Choroid plexus epithelial cell (primary cell): ENCODE data around the gene DUSP15.

Source experiments
- DNase-seq: peaks from one replicate; pipeline ENCODE4 v3.0.0-alpha.2; 2010; ENCODE audit warnings: low read depth
- H3K4me3 ChIP-seq: 2 replicates; pipeline ENCODE4 v1.5.1; 2011; ENCODE audit warnings: low read depth, mild to moderate bottlenecking, control low read depth, low read length, moderate library complexity
- CTCF ChIP-seq: conservative IDR thresholded peaks from 2 replicates; pipeline ENCODE4 v1.5.1; 2011; ENCODE audit warnings: low read depth, mild to moderate bottlenecking, control low read depth, inconsistent platforms, low read length, moderate library complexity

The DUSP15 gene

GRCh38 chr20:31856516-31856915, 13.8 kb downstream of the DUSP15 start:
- no peak for TF ChIP-seq CTCF
- no peak for DNase-seq
- no peak overlapping the region for H3K4me3 ChIP-seq

DNA sequence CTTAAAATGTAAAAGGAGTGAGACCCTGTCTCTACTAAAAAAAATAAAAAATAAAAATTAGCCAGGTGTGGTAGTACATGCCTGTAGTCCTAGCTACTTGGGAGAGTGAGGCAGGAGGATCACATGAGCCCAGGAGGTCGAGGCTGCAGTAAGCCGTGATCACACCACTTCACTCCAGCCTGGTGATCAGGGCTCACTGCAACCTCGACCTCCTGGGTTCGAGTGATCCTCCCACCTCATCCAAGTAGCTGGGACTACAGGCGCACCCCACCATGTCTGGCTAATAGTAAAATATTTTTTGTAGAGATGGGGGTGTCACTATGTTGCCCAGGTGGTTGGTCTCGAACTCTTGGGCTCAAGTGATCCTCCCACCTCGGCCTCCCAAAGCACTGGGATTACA, 16.8 kb downstream of the DUSP15 start:
- H3K4me3 ChIP-seq = no peak overlapping the region
- TF ChIP-seq CTCF = no peak
- no peak for DNase-seq

- no peak for DNase-seq
- no peak for TF ChIP-seq CTCF
- no peak overlapping the region for H3K4me3 ChIP-seq
Measured at GRCh38 chr20:31851240-31851955, 18.9 kb downstream of the DUSP15 start.

DNA sequence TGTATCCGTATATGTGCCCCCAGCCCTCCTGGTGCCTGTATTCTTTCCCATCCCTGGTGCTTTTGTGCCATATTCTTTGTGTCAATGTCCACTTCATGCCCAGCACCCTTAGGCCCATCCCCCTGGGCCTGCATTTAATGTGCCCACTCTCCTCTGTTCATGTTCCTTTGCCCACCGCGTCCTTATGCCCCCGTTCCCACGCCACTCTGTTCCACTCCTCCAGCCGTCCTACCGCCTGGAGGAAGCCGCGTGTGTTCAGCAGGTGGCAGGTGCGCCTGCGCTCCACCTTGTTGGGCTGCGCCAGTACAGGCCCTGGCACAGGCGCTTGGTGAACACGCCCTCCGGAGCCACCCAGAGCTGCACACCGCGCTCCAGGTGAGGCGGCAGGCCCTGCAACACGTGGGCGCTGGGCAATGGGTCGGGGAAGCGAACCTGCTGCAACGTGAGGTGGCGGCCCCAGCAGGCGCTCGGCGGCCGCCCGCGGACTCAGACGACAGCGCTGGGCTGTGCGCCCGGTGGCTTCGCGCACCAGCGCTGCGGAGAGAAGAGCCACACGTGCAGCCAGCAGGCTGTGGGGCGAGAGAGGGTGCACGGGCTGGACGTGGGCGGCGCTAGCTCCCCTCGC, 20.9 kb downstream of the DUSP15 start:
- TF ChIP-seq CTCF = no peak
- no peak overlapping the region for H3K4me3 ChIP-seq
- no peak for DNase-seq

DNA sequence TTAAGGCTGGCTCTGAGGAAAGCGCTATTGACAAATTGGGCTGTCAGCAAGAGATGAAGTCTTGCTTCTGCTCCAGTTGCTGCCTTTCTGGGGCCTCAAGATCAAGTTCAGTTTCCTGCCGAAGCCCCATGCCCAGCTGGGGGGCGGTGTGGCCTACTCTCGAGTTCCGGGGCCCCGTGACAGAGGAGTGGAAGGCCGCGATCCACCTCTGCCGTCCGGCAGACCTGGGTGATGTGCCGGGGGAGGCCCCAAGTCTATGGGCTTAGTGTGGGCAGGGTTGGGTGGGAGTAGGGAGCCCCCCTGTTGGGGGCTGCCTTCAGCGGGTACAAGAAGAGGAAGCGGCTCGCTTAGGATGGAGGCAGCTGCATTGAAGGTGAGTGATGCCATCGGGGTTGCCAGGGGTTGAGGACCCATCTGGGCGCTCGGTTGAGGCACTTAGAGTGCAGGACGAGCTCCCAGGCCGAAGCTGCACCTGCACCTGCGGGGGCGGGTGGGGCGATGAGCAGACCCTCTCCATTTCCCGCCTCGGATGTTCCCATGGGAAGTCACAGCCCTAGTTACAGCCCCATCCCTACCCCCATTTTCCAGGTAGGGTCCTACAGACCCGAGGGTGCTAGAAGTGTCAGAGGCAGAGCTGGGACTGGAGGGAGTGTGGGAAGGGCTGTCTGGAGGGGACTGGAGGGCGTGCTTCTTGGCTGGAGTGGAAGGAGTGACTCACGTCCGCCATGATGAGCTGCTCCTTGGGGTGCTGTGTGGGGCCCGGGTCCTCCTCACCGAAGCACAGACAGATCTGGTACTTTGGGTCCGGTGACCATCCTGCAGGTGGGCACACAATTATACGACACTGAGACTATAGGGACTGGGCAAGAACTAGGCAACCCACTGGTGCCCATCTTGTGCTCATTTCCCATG, 22.0 kb downstream of the DUSP15 start:
- no peak for DNase-seq
- no peak overlapping the region for H3K4me3 ChIP-seq
- no peak for TF ChIP-seq CTCF

DNA sequence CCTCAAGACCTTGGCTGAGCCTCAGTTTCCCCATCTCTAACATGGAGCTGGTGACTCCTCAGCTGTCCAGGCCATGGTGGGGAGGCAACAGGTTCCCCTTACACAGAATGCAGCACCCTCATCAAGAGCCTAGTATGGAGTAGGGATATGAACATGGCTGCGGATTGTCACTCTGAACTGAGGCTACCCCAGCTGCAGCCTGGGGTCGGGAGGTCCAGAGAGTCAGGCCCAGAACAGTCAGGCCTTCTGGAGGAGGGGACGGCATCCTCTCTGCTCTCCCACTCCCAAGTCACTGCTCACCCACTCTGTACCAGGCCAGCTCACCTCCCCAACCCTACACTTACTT, 23.6 kb downstream of the DUSP15 start:
- no peak for DNase-seq
- TF ChIP-seq CTCF = no peak
- H3K4me3 ChIP-seq = no peak overlapping the region
